HEK293T (cell line): ENCODE data around the gene ANKRD44.

ENCODE experiments used
- ARNT ChIP-seq: fragments of 450-650 bp; IDR thresholded peaks from 2 replicates; pipeline ENCODE4 v1.6.1; 2017; ENCODE audit warnings: mild to moderate bottlenecking
- FOXM1 ChIP-seq: fragments of 450-650 bp; IDR thresholded peaks from 2 replicates; pipeline ENCODE4 v1.6.1; 2017; ENCODE audit warnings: mild to moderate bottlenecking, borderline replicate concordance
- L3MBTL2 ChIP-seq: fragments of 450-650 bp; conservative IDR thresholded peaks from 2 replicates; pipeline ENCODE4 v1.6.1; 2016; ENCODE audit warnings: mild to moderate bottlenecking
- SP1 ChIP-seq: fragments of 450-650 bp; IDR thresholded peaks from 2 replicates; pipeline ENCODE4 v1.6.1; 2017
- TARDBP ChIP-seq: fragments of 450-650 bp; IDR thresholded peaks from 2 replicates; pipeline ENCODE4 v1.6.1; 2016

- TF ChIP-seq ARNT (no peak), TARDBP (no peak), L3MBTL2 (no peak), FOXM1 (no peak), SP1 (no peak)
Observed at GRCh38 chr2:197184959-197185586, 125.5 kb downstream of the ANKRD44 start.
